ENCODE data around the gene ANO2.
A peak's percentile ranks its signal among the peaks of the same experiment; 100 is the strongest.

ANO2 gene

DNA sequence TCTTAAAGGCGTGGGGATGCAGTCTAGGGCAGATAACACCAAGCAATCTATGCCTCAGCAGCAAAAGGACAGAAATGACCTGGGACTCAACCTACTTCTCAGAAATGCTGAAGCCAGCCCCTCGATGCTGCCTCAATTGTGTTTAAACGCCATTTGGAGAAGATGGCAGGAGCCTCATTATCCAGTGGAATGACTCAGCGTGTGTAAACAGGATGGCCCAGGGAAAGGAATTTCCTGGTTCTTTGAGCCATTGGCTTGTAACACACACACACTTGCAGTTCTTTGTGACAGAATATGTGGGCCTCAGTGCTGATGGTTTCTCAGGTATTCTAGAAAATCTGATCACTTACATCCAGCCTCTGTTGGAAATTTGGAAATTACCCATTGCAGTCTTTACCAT, 358.9 kb downstream of the ANO2 start:
- DNase-seq: no peak

- no peak for DNase-seq
Measured at GRCh38 chr12:5585178-5585577, 359.9 kb downstream of the ANO2 start.

GRCh38 chr12:5584412-5585175, 360.5 kb downstream of the ANO2 start:
- DNase-seq: no peak

GRCh38 chr12:5582541-5582940, 362.5 kb downstream of the ANO2 start:
- no peak for DNase-seq

DNA sequence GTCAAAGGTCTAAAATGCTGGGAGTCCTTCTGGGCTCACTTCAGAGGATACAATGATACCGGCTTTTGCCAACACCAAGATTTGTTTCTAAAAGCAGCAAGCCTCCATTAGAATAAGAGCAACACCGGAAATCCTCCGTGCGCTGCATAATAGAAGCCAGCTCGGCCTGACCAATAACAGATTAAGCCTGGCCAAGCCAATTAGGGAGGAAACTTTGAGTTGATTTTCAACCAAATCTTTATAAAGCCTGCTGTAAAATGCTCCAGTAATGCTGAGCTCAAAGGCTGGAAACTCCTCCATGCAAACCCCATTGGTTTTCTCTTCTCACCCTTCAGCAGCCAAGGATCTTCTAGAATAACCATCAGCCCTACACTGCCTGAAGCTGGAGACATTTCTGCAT, 363.0 kb downstream of the ANO2 start:
- peak in 2 of 58 donors; percentile 4 to 13 for DNase-seq

- DNase-seq: no peak
Measured at GRCh38 chr12:5581616-5582015, 363.4 kb downstream of the ANO2 start.

DNA sequence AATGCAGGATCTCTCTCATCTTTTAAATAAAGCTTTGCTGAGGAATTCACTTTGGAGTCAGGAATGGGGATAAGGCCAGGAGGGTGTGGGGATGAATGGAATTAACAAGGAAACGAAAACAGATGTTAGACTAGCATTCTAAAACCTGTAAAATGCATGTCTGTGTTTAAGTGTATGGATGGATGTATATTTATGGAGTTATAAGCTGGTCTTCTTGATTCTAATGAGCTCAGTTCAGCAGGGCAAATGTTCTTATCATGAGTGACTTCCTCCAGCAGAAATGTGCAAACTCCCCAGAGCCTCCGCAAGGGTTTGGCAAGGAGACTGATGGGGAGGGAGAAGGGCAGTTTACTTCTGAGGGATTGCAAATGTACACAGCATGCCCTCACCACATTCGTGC, 364.0 kb downstream of the ANO2 start:
- DNase-seq: no peak

GRCh38 chr12:5578775-5579174, 366.3 kb downstream of the ANO2 start:
- no peak for DNase-seq

GRCh38 chr12:5577741-5578140, 367.3 kb downstream of the ANO2 start:
- DNase-seq: no peak

DNA sequence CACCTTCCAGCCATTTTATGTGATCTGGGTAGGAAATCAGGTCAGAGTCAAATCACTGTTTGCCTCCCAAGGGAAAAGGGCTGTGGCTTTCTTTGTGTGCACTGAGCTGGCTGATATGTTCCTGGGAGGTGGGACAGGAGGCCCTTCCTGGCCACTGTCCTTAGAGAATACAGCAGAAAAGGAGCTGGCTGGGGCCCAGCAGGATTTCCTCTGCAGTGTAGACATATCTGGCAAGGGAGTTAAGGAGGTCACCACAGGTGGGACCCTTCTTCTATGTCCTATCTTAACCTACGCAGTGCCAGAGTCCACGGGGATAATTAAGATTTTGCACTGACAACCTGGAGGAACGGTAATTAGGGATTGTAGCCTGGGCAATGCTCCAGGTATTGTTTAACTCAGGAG, 367.8 kb downstream of the ANO2 start:
- DNase-seq: no peak

DNA sequence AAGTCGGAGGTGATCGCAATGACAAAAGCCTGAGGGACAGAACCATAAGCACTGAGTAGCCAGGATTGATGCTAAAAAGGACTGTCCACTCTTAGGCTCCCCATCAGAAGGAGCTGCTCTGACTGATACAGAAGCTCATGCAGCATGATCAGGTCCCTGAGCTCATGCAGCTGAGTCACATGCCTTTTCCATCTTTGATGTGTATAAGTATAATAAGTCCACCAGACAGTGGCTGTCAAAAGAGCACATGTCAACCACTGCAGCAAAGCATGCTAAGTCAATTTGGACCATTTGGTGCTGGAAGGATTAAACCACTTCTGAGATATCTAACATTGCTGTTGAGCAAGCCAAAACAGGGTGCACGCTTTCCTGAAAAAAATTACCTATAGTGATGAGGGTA, 369.1 kb downstream of the ANO2 start:
- no peak for DNase-seq

- DNase-seq: no peak
Measured at GRCh38 chr12:5575232-5575631, 369.8 kb downstream of the ANO2 start.

GRCh38 chr12:5573390-5573789, 371.7 kb downstream of the ANO2 start:
- no peak for DNase-seq

GRCh38 chr12:5571115-5571514, 373.9 kb downstream of the ANO2 start:
- no peak for DNase-seq

DNA sequence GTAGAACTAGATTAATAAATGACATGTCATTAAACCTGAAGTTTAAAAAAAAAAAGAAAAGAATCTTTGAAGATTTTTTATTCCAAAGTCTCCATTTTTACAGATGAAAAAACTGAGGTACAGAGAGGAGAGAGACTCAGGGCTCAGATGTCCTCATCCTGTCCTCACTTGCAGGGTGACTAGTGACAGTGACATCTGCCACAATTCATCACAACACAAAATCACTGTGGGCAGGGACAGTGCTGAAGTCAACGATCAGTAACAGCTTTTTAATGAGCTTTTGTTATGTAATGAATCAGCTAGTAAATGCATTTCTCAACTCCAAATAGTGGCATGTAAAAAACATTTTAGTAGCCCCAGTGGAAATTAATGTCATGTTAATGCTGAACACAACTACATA, 374.6 kb downstream of the ANO2 start:
- no peak for DNase-seq

DNA sequence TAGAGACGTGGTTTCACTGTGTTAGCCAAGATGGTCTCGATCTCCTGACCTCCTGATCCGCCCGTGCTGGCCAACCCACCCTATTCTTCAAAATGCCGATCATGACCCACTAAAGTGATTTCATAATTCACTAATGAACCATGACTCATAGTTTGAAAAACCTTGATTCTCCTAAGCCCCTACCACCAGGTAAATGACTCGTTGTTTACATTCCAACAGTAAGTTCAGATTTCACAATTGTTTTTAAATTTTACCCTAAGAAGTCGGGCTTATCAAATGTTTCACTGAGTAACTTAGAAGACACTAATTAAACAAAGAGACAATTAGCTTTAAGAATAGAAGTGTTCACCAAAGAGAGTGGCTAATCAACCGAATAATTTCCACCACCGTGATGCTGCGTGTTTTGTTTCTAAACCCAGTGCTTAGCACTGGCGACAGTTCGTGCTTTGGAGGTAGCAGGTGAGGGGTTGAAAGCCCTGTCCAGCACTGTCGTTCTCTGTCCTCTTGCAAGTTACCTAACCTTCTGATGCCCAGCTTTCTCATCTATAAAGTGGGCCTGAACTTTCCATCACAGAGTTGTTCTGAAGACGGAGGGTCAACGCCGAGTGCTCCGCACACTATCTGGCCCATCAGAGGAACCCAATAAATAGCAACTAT, 376.6 kb downstream of the ANO2 start:
- DNase-seq: no peak

GRCh38 chr12:5567016-5567725, 377.9 kb downstream of the ANO2 start:
- DNase-seq: peak in 2 of 58 donors; percentile 2 to 4

- DNase-seq: no peak
Measured at GRCh38 chr12:5565933-5566599, 379.0 kb downstream of the ANO2 start.

- no peak for DNase-seq
Measured at GRCh38 chr12:5562581-5562980, 382.5 kb downstream of the ANO2 start.

GRCh38 chr12:5561846-5562245, 383.2 kb downstream of the ANO2 start:
- DNase-seq: no peak

DNA sequence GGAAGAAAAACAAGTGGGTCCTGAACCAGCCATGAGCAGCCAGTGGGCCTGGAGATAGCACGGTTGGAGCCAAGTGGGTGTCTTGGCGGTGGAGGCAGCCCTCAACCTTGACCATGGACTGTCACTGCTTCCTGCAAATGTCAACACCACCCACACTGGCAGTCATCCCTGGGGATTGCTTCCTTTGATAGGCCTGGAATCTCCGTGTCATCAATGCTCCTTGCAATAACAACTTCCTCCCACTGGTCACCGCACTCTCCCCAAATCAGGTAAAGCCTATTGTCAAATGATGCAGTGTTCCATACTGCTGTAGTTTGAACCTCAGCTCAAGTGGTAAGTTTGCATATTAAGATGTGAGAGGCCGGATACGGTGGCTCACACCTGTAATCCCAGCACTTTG, 384.0 kb downstream of the ANO2 start:
- DNase-seq: no peak

DNA sequence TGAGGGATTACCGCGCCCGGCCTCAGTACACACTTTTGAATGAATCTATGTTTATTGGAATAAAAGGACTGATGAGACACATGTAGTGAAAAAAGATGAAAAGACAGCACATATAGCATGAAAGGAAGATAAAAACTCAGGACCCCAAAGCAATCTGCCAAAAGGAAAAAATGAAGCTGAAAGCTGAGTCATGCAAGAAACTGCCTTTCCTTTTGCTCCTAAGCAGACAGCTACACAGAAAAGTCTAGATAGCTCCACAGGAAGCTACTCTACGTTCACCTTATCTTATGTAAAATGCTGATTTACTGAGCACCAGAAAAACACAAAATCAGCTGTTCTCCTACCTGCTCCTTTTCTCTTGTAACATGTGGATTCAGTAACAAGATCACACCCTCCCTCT, 384.8 kb downstream of the ANO2 start:
- DNase-seq: no peak
